ENCODE measurements around the gene PDSS1. TPM values are rescaled to one million over a fixed set of nuclear protein-coding genes. Genes with fewer than 3 reads are reported as not detected.

Gene PDSS1
- total RNA-seq, 1 experiment from 2014 or later: 18.4 TPM

GRCh38 chr10:26735435-26735834, 37.9 kb downstream of the PDSS1 start:
- Histone ChIP-seq H4K5ac (ENCODE audit: insufficient read length, low read depth, low read length) (no peak overlapping the region), H3K9ac (ENCODE audit: extremely low read depth, insufficient read length, low read length) (no peak overlapping the region), H3K56ac (ENCODE audit: insufficient read length, low read depth, low read length) (no peak overlapping the region), H3K23ac (ENCODE audit: insufficient read length, low read depth, low read length) (no peak overlapping the region), H2AFZ (ENCODE audit: low read length) (no peak overlapping the region), H2BK20ac (ENCODE audit: low read depth, low read length, poor library complexity, severe bottlenecking) (no peak overlapping the region), H3K79me1 (ENCODE audit: insufficient read depth, low read depth, low read length, poor library complexity, severe bottlenecking) (no peaks in the 10 kb centered on the region), H4K8ac (replicated peaks; ENCODE audit: insufficient read length, low read depth, low read length) (no peak overlapping the region), H3K14ac (ENCODE audit: insufficient read depth, low read length) (no peak overlapping the region), H3K79me2 (ENCODE audit: insufficient read depth, low read length) (no peaks in the 10 kb centered on the region), H3K18ac (ENCODE audit: insufficient read length, low read depth, low read length) (no peak overlapping the region), H2BK5ac (ENCODE audit: insufficient read length, low read length) (no peak overlapping the region), H3K27ac (ENCODE audit: insufficient read length, low read depth, low read length) (no peak overlapping the region), H2BK120ac (ENCODE audit: low read depth, low read length, poor library complexity, severe bottlenecking) (no peak overlapping the region), H4K91ac (ENCODE audit: insufficient read length, low read depth, low read length) (no peak overlapping the region), H3K4ac (ENCODE audit: low read depth, low read length) (no peak overlapping the region), H3K23me2 (ENCODE audit: insufficient read length, low read depth, low read length, poor library complexity, severe bottlenecking) (no peaks in the 10 kb centered on the region), H3K4me2 (ENCODE audit: insufficient read depth, insufficient read length, low read length) (no peak overlapping the region), H2BK12ac (ENCODE audit: insufficient read length, low read depth, low read length) (no peak overlapping the region), H3K9me3 (ENCODE audit: control insufficient read depth, low read depth, low read length) (no peaks in the 10 kb centered on the region), H3K27me3 (ENCODE audit: insufficient read depth, low read length) (no peaks in the 10 kb centered on the region), H2AK5ac (ENCODE audit: insufficient read length, low read length) (no peak overlapping the region), H2BK15ac (ENCODE audit: low read depth, low read length) (no peak overlapping the region), H3K4me1 (ENCODE audit: insufficient read depth, low read length) (no peaks in the 10 kb centered on the region), H3T11ph (ENCODE audit: low read length) (no peak overlapping the region), H4K20me1 (ENCODE audit: control insufficient read depth, insufficient read depth, insufficient read length) (no peaks in the 10 kb centered on the region)
- no CpG with 5 or more reads among the region's 4 CpGs for WGBS (ENCODE audit: extremely low coverage, insufficient read length, low lambda C conversion rate)
- Mint-ChIP-seq H3K27me3 (ENCODE audit: low read depth) (no peaks in the 10 kb centered on the region), H3K36me3 (ENCODE audit: insufficient read depth in 1 of 3, low read depth in 3 of 3) (peaks cover 21 to 80% (median 45%) of the 10 kb centered on the region in 3 experiments; a peak in 6 of 7 replicates), H3K9me3 (no peaks in the 10 kb centered on the region), H3K4me1 (peaks cover 16 to 20% of the 10 kb centered on the region in 2 experiments), H3K4me3 (no peak overlapping the region), H3K27ac (peak overlapping the region in 1 of 3 experiments; percentile 73; a peak in 2 of 7 replicates)
- DNase-seq: no peak
- TF ChIP-seq, protein P1, sequence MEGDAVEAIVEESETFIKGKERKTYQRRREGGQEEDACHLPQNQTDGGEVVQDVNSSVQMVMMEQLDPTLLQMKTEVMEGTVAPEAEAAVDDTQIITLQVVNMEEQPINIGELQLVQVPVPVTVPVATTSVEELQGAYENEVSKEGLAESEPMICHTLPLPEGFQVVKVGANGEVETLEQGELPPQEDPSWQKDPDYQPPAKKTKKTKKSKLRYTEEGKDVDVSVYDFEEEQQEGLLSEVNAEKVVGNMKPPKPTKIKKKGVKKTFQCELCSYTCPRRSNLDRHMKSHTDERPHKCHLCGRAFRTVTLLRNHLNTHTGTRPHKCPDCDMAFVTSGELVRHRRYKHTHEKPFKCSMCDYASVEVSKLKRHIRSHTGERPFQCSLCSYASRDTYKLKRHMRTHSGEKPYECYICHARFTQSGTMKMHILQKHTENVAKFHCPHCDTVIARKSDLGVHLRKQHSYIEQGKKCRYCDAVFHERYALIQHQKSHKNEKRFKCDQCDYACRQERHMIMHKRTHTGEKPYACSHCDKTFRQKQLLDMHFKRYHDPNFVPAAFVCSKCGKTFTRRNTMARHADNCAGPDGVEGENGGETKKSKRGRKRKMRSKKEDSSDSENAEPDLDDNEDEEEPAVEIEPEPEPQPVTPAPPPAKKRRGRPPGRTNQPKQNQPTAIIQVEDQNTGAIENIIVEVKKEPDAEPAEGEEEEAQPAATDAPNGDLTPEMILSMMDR (conservative IDR thresholded peaks at IDR 0.05): no peak
